SK-N-SH (cell line): ENCODE measurements around the gene CMTM8.

Experiments
- CTCF ChIP-seq: fragments of 200-600 bp; sonication (generic); IDR thresholded peaks from 2 replicates; pipeline ENCODE4 v1.6.1; 2017; ENCODE audit warnings: antibody characterized with exemption, mild to moderate bottlenecking, moderate library complexity
- ELF1 ChIP-seq: IDR thresholded peaks from 2 replicates; pipeline ENCODE4 v1.4.0; 2012
- EP300 ChIP-seq, 2 experiments: IDR thresholded peaks; 2 replicates each; pipeline versions ENCODE4 v1.4.0 to v1.6.1; 2012; ENCODE audit warnings: borderline replicate concordance in 1 of 2, low read depth in 1 of 2, low read length in 1 of 2
- EZH2phosphoT487 ChIP-seq: fragments of 200-600 bp; sonication (generic); IDR thresholded peaks from 2 replicates; pipeline ENCODE4 v1.6.1; 2017; ENCODE audit warnings: low read depth, mixed run types, mild to moderate bottlenecking, antibody characterized with exemption, moderate library complexity, borderline replicate concordance
- FOSL2 ChIP-seq: IDR thresholded peaks from 2 replicates; pipeline ENCODE4 v1.4.0; 2012; ENCODE audit warnings: low read depth, mild to moderate bottlenecking, moderate library complexity, borderline replicate concordance
- GABPA ChIP-seq: IDR thresholded peaks from 2 replicates; pipeline ENCODE4 v1.4.0; 2012; ENCODE audit warnings: low read depth, mild to moderate bottlenecking
- GATA2 ChIP-seq: sonication (generic); formaldehyde crosslinking; IDR thresholded peaks from 2 replicates; pipeline ENCODE4 v1.5.0; 2020; ENCODE audit warnings: mild to moderate bottlenecking, missing genetic modification reagents
- POLR2AphosphoS5 ChIP-seq: IDR thresholded peaks from 2 replicates; pipeline ENCODE4 v1.6.1; 2012; ENCODE audit warnings: low read depth, low read length
- RCOR1 ChIP-seq: fragments of 150-350 bp; IDR thresholded peaks from 2 replicates; pipeline ENCODE4 v1.6.1; 2017; ENCODE audit warnings: antibody characterized with exemption, low read length
- REST ChIP-seq: IDR thresholded peaks from 2 replicates; pipeline ENCODE4 v1.6.1; 2012; ENCODE audit warnings: mild to moderate bottlenecking, low read depth, low read length, moderate library complexity
- SMC3 ChIP-seq: IDR thresholded peaks from 2 replicates; pipeline ENCODE4 v1.6.1; 2012; ENCODE audit warnings: low read depth, low read length, improper control_type of control experiment
- TCF12 ChIP-seq: IDR thresholded peaks from 2 replicates; pipeline ENCODE4 v1.4.0; 2012
- YY1 ChIP-seq: IDR thresholded peaks from 2 replicates; pipeline ENCODE4 v1.4.0; 2012; ENCODE audit warnings: low read depth, mild to moderate bottlenecking
- ZBTB33 ChIP-seq: IDR thresholded peaks from 2 replicates; pipeline ENCODE4 v1.4.0; 2012; ENCODE audit warnings: low read depth, borderline replicate concordance

GRCh38 chr3:32387512-32387911 lies 149.0 kb downstream of the CMTM8 start:
- TF ChIP-seq CTCF = no peak
- TF ChIP-seq ELF1 = no peak
- no peak for TF ChIP-seq EP300 (IDR thresholded peaks at IDR 0.05; ENCODE audit: borderline replicate concordance in 1 of 2, low read depth in 1 of 2, low read length in 1 of 2)
- TF ChIP-seq GABPA = no peak
- TF ChIP-seq GATA2 (CRISPR knock-in tag) = no peak
- TF ChIP-seq RCOR1 = no peak
- TF ChIP-seq SMC3 = no peak
- TF ChIP-seq EZH2phosphoT487 = no peak
- TF ChIP-seq FOSL2 = no peak
- TF ChIP-seq POLR2AphosphoS5 = no peak
- no peak for TF ChIP-seq REST
- no peak for TF ChIP-seq TCF12
- TF ChIP-seq ZBTB33 = no peak
- no peak for TF ChIP-seq YY1
